Measurements from ENCODE around the gene SYNJ2.
"Not testable (repeated sequence)": the region's sequence is repeated elsewhere in the genome, so short reads cannot be mapped to it uniquely, and the experiment has no call there.

The SYNJ2 gene

GRCh38 chr6:157967486-157967885 lies 14.2 kb upstream of the SYNJ2 start:
- TF ChIP-seq CTCF (conservative IDR thresholded peaks at IDR 0.05): no peak
- H3K27ac ChIP-seq: peak overlapping the region; percentile 5; the same call in 1 of the 2 replicates

- H3K27ac ChIP-seq: not testable (repeated sequence)
Observed at GRCh38 chr6:157972177-157972576, 9.5 kb upstream of the SYNJ2 start.

GRCh38 chr6:157974341-157974894 lies 7.2 kb upstream of the SYNJ2 start:
- no peak for TF ChIP-seq CTCF (conservative IDR thresholded peaks at IDR 0.05)
- peak overlapping the region; percentile 27; the same call in 1 of the 2 replicates for H3K27ac ChIP-seq

GRCh38 chr6:157974967-157975366 lies 6.7 kb upstream of the SYNJ2 start:
- TF ChIP-seq CTCF (conservative IDR thresholded peaks at IDR 0.05): no peak
- peak overlapping the region; percentile 27; the same call in 1 of the 2 replicates for H3K27ac ChIP-seq

- no peak for TF ChIP-seq CTCF (conservative IDR thresholded peaks at IDR 0.05)
- H3K27ac ChIP-seq: peak overlapping the region; percentile 27; the same call in 1 of the 2 replicates
Observed at GRCh38 chr6:157975456-157975855, 6.2 kb upstream of the SYNJ2 start.

- no peak overlapping the region for H3K27ac ChIP-seq
- TF ChIP-seq CTCF (conservative IDR thresholded peaks at IDR 0.05): no peak
Observed at GRCh38 chr6:157976345-157977175, 5.1 kb upstream of the SYNJ2 start.

- TF ChIP-seq CTCF (conservative IDR thresholded peaks at IDR 0.05): no peak
- no peak overlapping the region for H3K27ac ChIP-seq
Observed at GRCh38 chr6:157977176-157977804, 4.4 kb upstream of the SYNJ2 start.
